ENCODE data around the gene FARP2. TPM values are rescaled to one million over a fixed set of nuclear protein-coding genes. Genes with fewer than 3 reads are reported as not detected.

The FARP2 gene
- total and polyA plus RNA-seq, 4 donors, result 9.9 to 49.7 (median 27.4) TPM

DNA sequence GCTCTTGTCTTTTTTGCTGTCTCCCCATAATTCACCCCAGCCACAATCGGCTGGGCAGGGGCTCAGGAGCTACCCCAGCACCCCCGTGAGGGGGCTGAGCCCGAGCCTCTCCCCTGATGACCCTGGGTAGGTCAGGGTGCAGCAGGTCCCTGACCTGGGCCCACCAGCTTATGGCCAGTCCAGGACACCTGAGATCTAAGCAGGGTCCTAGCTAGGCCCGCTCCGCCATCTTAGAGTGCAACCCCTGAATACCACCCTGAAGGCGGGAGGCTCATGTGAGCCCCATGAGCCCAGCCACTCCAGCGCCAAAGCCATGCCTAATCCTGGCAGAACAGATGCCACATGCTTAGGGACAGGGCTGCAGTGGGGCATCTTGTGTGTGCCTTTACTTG lies 136.1 kb downstream of the FARP2 start:
- 91 to 95% methylated on average over 7 of the region's 7 CpGs for WGBS, 2 donors
- Histone ChIP-seq H3K9me3 (ENCODE audit: control insufficient read depth in 4 of 4, insufficient read depth in 3 of 4, low read length in 3 of 4) (no peaks in the 10 kb centered on the region), H3K4me1 (ENCODE audit: control insufficient read depth in 5 of 5, insufficient read depth in 5 of 5, low read length in 5 of 5) (peaks cover 0 to 5% (median 0%) of the 10 kb centered on the region in 5 donors), H3K27ac (ENCODE audit: low read depth in 1 of 2, low read length in 1 of 2) (no peak overlapping the region), H3K36me3 (ENCODE audit: control insufficient read depth in 4 of 4, insufficient read depth in 4 of 4, low read length in 4 of 4) (peaks cover 5 to 40% (median 21%) of the 10 kb centered on the region in 4 donors), H3K27me3 (ENCODE audit: control insufficient read depth in 3 of 3, insufficient read depth in 3 of 3, low read length in 2 of 3) (no peaks in the 10 kb centered on the region), H3K9ac (ENCODE audit: insufficient read depth in 1 of 2, low read length in 2 of 2) (no peak overlapping the region), H3K4me3 (no peak overlapping the region)
- no peak for DNase-seq
- TF ChIP-seq CTCF (IDR thresholded peaks at IDR 0.05; ENCODE audit: control extremely low read depth, extremely low read depth), result no peak
- ATAC-seq (ENCODE audit: insufficient read depth, low FRiP score), result no peak

- H3K27ac ChIP-seq (ENCODE audit: low read depth in 1 of 2, low read length in 1 of 2), result no peak overlapping the region
- no peak overlapping the region for H3K4me3 ChIP-seq
- DNase-seq, result no peak
- TF ChIP-seq CTCF (IDR thresholded peaks at IDR 0.05; ENCODE audit: control extremely low read depth, extremely low read depth), result no peak
- 92 to 95% methylated on average over 10 of the region's 10 CpGs for WGBS, 2 donors
- ATAC-seq (ENCODE audit: insufficient read depth, low FRiP score), result no peak
- H3K27me3 ChIP-seq (ENCODE audit: control insufficient read depth in 3 of 3, insufficient read depth in 3 of 3, low read length in 2 of 3), result no peaks in the 10 kb centered on the region
- peaks cover 0 to 5% (median 0%) of the 10 kb centered on the region in 5 donors for H3K4me1 ChIP-seq (ENCODE audit: control insufficient read depth in 5 of 5, insufficient read depth in 5 of 5, low read length in 5 of 5)
- H3K9ac ChIP-seq (ENCODE audit: insufficient read depth in 1 of 2, low read length in 2 of 2), result no peak overlapping the region
- peaks cover 5 to 46% (median 22%) of the 10 kb centered on the region in 4 donors for H3K36me3 ChIP-seq (ENCODE audit: control insufficient read depth in 4 of 4, insufficient read depth in 4 of 4, low read length in 4 of 4)
- H3K9me3 ChIP-seq (ENCODE audit: control insufficient read depth in 4 of 4, insufficient read depth in 3 of 4, low read length in 3 of 4), result no peaks in the 10 kb centered on the region
Observed at GRCh38 chr2:241493092-241493491, 137.0 kb downstream of the FARP2 start.

DNA sequence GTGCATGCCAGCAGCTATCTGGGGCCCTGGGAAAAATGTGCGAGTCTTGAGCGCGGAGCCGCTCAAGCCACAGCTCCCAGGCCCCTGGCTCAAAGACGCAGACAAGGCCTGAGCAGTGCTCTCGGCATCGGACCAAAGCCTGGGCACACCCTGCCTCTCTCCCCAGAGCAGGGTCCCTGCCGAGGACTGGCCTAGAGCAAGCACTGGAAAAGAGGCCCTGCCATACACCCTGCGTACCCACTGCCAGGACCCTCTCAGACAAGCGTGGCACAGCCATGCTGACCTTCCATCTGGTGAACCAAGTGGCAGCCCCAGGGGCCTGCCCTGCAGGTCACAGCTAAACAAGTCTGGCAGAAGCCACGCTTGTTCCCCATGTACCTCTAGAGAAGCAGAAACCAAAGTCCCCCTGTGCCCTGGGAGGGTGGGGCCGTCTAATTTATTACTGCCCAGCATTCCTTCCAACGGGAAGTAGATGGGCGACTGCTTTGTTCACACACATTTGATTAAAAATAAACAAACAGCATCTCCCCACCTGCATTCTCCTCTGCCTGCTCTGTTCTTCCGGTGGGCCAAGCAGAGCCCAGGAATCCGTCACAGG lies 138.3 kb downstream of the FARP2 start:
- peaks cover 5 to 57% (median 26%) of the 10 kb centered on the region in 4 donors for H3K36me3 ChIP-seq (ENCODE audit: control insufficient read depth in 4 of 4, insufficient read depth in 4 of 4, low read length in 4 of 4)
- no peak for ATAC-seq (ENCODE audit: insufficient read depth, low FRiP score)
- no peak overlapping the region for H3K4me3 ChIP-seq
- no peak for TF ChIP-seq CTCF (IDR thresholded peaks at IDR 0.05; ENCODE audit: control extremely low read depth, extremely low read depth)
- H3K4me1 ChIP-seq (ENCODE audit: control insufficient read depth in 5 of 5, insufficient read depth in 5 of 5, low read length in 5 of 5), result peaks cover 0 to 5% (median 0%) of the 10 kb centered on the region in 5 donors
- no peaks in the 10 kb centered on the region for H3K9me3 ChIP-seq (ENCODE audit: control insufficient read depth in 4 of 4, insufficient read depth in 3 of 4, low read length in 3 of 4)
- no peaks in the 10 kb centered on the region for H3K27me3 ChIP-seq (ENCODE audit: control insufficient read depth in 3 of 3, insufficient read depth in 3 of 3, low read length in 2 of 3)
- no peak overlapping the region for H3K27ac ChIP-seq (ENCODE audit: low read depth in 1 of 2, low read length in 1 of 2)
- DNase-seq, result no peak
- 86 to 87% methylated on average over 16 of the region's 16 CpGs for WGBS, 2 donors
- no peak overlapping the region for H3K9ac ChIP-seq (ENCODE audit: insufficient read depth in 1 of 2, low read length in 2 of 2)

Data from lung (tissue), 12 donors.